Right hindlimb (tissue), 1 donor: ENCODE results near the gene SULF2.

Experiments
- DNase-seq: peaks from one replicate; pipeline ENCODE4 v3.0.0-alpha.2; 2018

Gene SULF2

GRCh38 chr20:47642118-47642517, 143.2 kb downstream of the SULF2 start:
- no peak for DNase-seq

- no peak for DNase-seq
Measured at GRCh38 chr20:47638851-47639250, 146.4 kb downstream of the SULF2 start.

GRCh38 chr20:47635256-47635655, 150.0 kb downstream of the SULF2 start:
- DNase-seq, result no peak

- no peak for DNase-seq
Measured at GRCh38 chr20:47631078-47631477, 154.2 kb downstream of the SULF2 start.

GRCh38 chr20:47629907-47630306, 155.4 kb downstream of the SULF2 start:
- DNase-seq, result no peak

GRCh38 chr20:47627540-47627939, 157.7 kb downstream of the SULF2 start:
- DNase-seq, result no peak

- no peak for DNase-seq
Measured at GRCh38 chr20:47623206-47623605, 162.1 kb downstream of the SULF2 start.

- no peak for DNase-seq
Measured at GRCh38 chr20:47622118-47622665, 163.1 kb downstream of the SULF2 start.

- DNase-seq, result no peak
Measured at GRCh38 chr20:47620808-47621805, 164.2 kb downstream of the SULF2 start.

GRCh38 chr20:47618479-47618878, 166.8 kb downstream of the SULF2 start:
- no peak for DNase-seq

GRCh38 chr20:47614703-47615309, 170.5 kb downstream of the SULF2 start:
- DNase-seq, result no peak

- no peak for DNase-seq
Measured at GRCh38 chr20:47612670-47613069, 172.6 kb downstream of the SULF2 start.

- DNase-seq, result no peak
Measured at GRCh38 chr20:47611785-47612184, 173.5 kb downstream of the SULF2 start.

GRCh38 chr20:47610945-47611250, 174.4 kb downstream of the SULF2 start:
- no peak for DNase-seq

GRCh38 chr20:47610247-47610944, 174.9 kb downstream of the SULF2 start:
- peak; percentile 49 for DNase-seq

- no peak for DNase-seq
Measured at GRCh38 chr20:47609001-47609400, 176.3 kb downstream of the SULF2 start.
